Neural cell (in vitro differentiated cells): ENCODE data around the gene ABCC9.

Source experiments
- EP300 ChIP-seq: fragments of 450-650 bp; conservative IDR thresholded peaks from 2 replicates; pipeline ENCODE4 v1.6.1; 2014; ENCODE audit warnings: antibody characterized with exemption, mild to moderate bottlenecking, moderate library complexity; ENCODE audit not compliant: poor library complexity, severe bottlenecking
- EZH2 ChIP-seq: fragments of 200-600, 300-800 bp; shearing (Covaris generic), sonication (generic); IDR thresholded peaks from 2 replicates; pipeline ENCODE4 v1.6.1; 2014; ENCODE audit warnings: antibody characterized with exemption, low read length, borderline replicate concordance, mild to moderate bottlenecking; ENCODE audit not compliant: insufficient read depth, poor library complexity, severe bottlenecking
- POLR2AphosphoS5 ChIP-seq: IDR thresholded peaks from 2 replicates; pipeline ENCODE4 v1.6.1; 2012
- RAD21 ChIP-seq: fragments of 450-650 bp; conservative IDR thresholded peaks from 2 replicates; pipeline ENCODE4 v1.6.1; 2014; ENCODE audit warnings: antibody characterized with exemption, mild to moderate bottlenecking, moderate library complexity
- SMC3 ChIP-seq: fragments of 450-650 bp; conservative IDR thresholded peaks from 2 replicates; pipeline ENCODE4 v1.6.1; 2014; ENCODE audit warnings: antibody characterized with exemption, mild to moderate bottlenecking, moderate library complexity; ENCODE audit not compliant: poor library complexity
- TAF1 ChIP-seq: IDR thresholded peaks from 2 replicates; pipeline ENCODE4 v1.6.1; 2012; ENCODE audit warnings: low read depth
- TF ChIP-seq, protein P1 (sequence below): fragments of 450-650 bp; IDR thresholded peaks from 2 replicates; pipeline ENCODE4 v1.5.1; 2014; ENCODE audit warnings: antibody characterized with exemption, mild to moderate bottlenecking, moderate library complexity; ENCODE audit not compliant: poor library complexity, severe bottlenecking

DNA sequence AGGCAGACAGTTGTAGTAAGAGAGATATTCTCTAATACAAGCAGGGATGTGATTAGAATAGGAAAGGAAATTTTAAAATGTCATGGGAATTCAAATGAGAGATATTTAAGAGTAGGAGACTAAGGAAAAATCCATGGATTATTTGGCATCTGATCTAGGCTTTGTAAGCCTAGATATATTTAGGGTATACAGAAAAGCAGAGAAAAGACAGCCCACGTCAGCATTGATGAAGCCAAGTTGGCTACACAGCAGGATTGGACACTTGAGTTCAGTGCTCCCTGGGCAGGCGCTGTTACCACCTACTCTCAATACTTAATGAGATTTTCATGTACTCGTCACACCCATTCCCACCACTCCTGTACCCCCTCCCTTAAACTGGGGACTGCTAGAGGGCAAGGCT is 165.1 kb downstream of the ABCC9 start:
- TF ChIP-seq EP300 (no peak), POLR2AphosphoS5 (no peak), RAD21 (no peak), SMC3 (no peak), EZH2 (no peak), TAF1 (no peak)
- TF ChIP-seq, protein P1, sequence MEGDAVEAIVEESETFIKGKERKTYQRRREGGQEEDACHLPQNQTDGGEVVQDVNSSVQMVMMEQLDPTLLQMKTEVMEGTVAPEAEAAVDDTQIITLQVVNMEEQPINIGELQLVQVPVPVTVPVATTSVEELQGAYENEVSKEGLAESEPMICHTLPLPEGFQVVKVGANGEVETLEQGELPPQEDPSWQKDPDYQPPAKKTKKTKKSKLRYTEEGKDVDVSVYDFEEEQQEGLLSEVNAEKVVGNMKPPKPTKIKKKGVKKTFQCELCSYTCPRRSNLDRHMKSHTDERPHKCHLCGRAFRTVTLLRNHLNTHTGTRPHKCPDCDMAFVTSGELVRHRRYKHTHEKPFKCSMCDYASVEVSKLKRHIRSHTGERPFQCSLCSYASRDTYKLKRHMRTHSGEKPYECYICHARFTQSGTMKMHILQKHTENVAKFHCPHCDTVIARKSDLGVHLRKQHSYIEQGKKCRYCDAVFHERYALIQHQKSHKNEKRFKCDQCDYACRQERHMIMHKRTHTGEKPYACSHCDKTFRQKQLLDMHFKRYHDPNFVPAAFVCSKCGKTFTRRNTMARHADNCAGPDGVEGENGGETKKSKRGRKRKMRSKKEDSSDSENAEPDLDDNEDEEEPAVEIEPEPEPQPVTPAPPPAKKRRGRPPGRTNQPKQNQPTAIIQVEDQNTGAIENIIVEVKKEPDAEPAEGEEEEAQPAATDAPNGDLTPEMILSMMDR = no peak
